Nephron progenitor cell (in vitro differentiated cells): ENCODE measurements around the gene DBT.

Source experiments
- DNase-seq: peaks from one replicate; pipeline ENCODE4 v3.0.0; 2021
- H3K27ac Mint-ChIP-seq: 2 replicates; pipeline ENCODE4 v1.8.0; 2021; ENCODE audit warnings: mild to moderate bottlenecking, moderate library complexity, mixed read lengths
- H3K27me3 Mint-ChIP-seq: 2 replicates; pipeline ENCODE4 v1.8.0; 2021; ENCODE audit warnings: mild to moderate bottlenecking, low read depth, mixed read lengths; ENCODE audit not compliant: poor library complexity
- H3K36me3 Mint-ChIP-seq: 2 replicates; pipeline ENCODE4 v1.8.0; 2021; ENCODE audit warnings: low read depth, mixed read lengths
- H3K4me1 Mint-ChIP-seq: 2 replicates; pipeline ENCODE4 v1.8.0; 2021; ENCODE audit warnings: mixed read lengths
- H3K4me3 Mint-ChIP-seq: 2 replicates; pipeline ENCODE4 v1.8.0; 2021; ENCODE audit warnings: mild to moderate bottlenecking, moderate library complexity, mixed read lengths
- H3K9me3 Mint-ChIP-seq: 2 replicates; pipeline ENCODE4 v1.8.0; 2021; ENCODE audit warnings: mild to moderate bottlenecking, moderate library complexity, mixed read lengths
- CTCF ChIP-seq: fragments of 200-600 bp; sonication (generic); IDR thresholded peaks from 2 replicates; pipeline ENCODE4 v1.5.0; 2021; ENCODE audit warnings: antibody characterized with exemption

DBT gene

GRCh38 chr1:100287162-100287561 is 37.5 kb upstream of the DBT start:
- Mint-ChIP-seq H3K4me1 (no peaks in the 10 kb centered on the region), H3K27ac (no peak overlapping the region), H3K36me3 (peaks cover 49% of the 10 kb centered on the region), H3K4me3 (no peak overlapping the region), H3K9me3 (no peaks in the 10 kb centered on the region), H3K27me3 (no peaks in the 10 kb centered on the region)
- DNase-seq: no peak
- no peak for TF ChIP-seq CTCF

DNA sequence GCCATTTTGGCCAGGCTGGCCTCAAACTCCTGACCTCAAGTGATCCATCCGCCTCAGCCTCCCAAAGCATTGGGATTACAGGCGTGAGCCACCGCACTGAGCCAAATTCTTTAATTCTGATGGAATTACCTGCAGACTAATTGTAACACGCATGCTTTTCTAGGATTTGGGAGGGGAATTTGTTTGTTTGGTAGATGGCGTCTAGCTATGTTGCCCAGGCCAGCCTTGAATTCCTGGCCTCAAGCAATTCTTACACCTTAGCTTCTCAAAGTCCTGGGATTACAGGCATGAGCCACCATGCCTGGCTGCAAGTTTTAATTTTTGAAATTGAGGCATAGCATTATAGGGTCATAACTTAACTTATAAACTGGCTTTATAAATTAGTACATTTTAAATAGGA is 35.0 kb upstream of the DBT start:
- Mint-ChIP-seq H3K9me3 (no peaks in the 10 kb centered on the region), H3K4me1 (no peaks in the 10 kb centered on the region), H3K27ac (no peak overlapping the region), H3K36me3 (peaks cover 57% of the 10 kb centered on the region), H3K27me3 (no peaks in the 10 kb centered on the region), H3K4me3 (no peak overlapping the region)
- TF ChIP-seq CTCF: no peak
- DNase-seq: no peak

- TF ChIP-seq CTCF: no peak
- H3K27me3 Mint-ChIP-seq: no peaks in the 10 kb centered on the region
- H3K36me3 Mint-ChIP-seq: peaks cover 72% of the 10 kb centered on the region
- no peaks in the 10 kb centered on the region for H3K4me1 Mint-ChIP-seq
- H3K9me3 Mint-ChIP-seq: no peaks in the 10 kb centered on the region
- no peak for DNase-seq
- no peak overlapping the region for H3K4me3 Mint-ChIP-seq
- peak overlapping the region; percentile 1 for H3K27ac Mint-ChIP-seq
Observed at GRCh38 chr1:100279954-100280682, 30.5 kb upstream of the DBT start.

DNA sequence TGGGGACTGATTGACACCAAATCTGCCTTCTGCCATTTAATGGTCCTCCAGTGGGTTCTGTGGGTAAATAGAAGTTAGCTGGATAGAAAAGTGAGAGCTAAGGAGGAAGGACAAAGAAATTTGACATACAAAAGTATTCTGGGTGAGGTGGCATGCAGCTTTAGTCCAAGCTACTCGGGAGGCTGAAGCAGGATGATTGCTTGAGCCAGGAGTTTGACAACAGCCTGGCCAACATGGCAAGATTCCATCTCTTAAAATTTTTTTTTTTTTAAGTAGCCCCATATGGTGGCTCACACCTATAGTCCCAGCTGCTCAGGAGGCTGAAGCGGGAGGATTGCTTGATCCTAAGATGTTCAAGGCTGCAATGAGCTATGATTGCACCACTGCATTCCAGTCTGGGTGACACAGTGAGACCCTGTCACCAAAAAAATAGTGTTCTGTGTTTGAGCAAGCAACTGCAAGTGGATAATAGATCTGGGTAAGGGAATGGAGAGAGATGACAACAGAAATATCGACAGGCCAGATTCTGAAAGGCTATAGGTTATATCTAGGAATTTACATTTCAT is 29.8 kb upstream of the DBT start:
- H3K4me3 Mint-ChIP-seq: no peak overlapping the region
- DNase-seq: no peak
- H3K27ac Mint-ChIP-seq: peak overlapping the region; percentile 1
- peaks cover 72% of the 10 kb centered on the region for H3K36me3 Mint-ChIP-seq
- H3K27me3 Mint-ChIP-seq: no peaks in the 10 kb centered on the region
- TF ChIP-seq CTCF: no peak
- H3K4me1 Mint-ChIP-seq: no peaks in the 10 kb centered on the region
- no peaks in the 10 kb centered on the region for H3K9me3 Mint-ChIP-seq

DNA sequence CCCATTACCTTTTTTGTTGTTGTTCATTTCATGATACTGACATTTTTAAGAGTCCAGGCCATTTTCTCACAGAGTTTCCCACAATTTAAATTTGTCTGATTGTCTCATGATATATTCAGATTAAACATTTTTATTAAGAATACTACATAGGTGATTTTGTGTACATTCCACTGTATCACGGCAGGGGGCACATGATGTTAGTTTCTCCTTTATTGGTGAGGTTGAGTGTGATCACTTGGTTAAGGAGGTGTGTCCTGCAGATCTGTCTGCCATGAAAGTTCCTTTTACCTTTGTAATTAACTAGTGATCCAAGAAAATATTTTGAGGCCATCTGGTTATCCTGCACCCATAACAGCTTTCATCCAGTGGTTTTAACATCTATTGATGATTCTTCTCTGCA is 28.2 kb upstream of the DBT start:
- Mint-ChIP-seq H3K4me3 (no peak overlapping the region), H3K27ac (no peak overlapping the region), H3K9me3 (no peaks in the 10 kb centered on the region), H3K4me1 (no peaks in the 10 kb centered on the region), H3K27me3 (no peaks in the 10 kb centered on the region), H3K36me3 (peaks cover 77% of the 10 kb centered on the region)
- TF ChIP-seq CTCF: no peak
- no peak for DNase-seq

- H3K36me3 Mint-ChIP-seq: peaks cover 69% of the 10 kb centered on the region
- H3K9me3 Mint-ChIP-seq: peaks cover 25% of the 10 kb centered on the region
- peaks cover 29% of the 10 kb centered on the region for H3K4me1 Mint-ChIP-seq
- TF ChIP-seq CTCF: no peak
- no peak overlapping the region for H3K4me3 Mint-ChIP-seq
- H3K27ac Mint-ChIP-seq: no peak overlapping the region
- peaks cover 6% of the 10 kb centered on the region for H3K27me3 Mint-ChIP-seq
- DNase-seq: no peak
Observed at GRCh38 chr1:100268202-100268601, 18.6 kb upstream of the DBT start.
